Common myeloid progenitor, CD34-positive (primary cell): ENCODE data around the gene SPAG8. TPM values are rescaled to one million over a fixed set of nuclear protein-coding genes. Genes with fewer than 3 reads are reported as not detected.

Experiments
- CTCF ChIA-PET: fragments of 350-600 bp; sonication (Branson Sonifier 250); formaldehyde crosslinking; loops from one replicate; lab custom pipeline; 2021; ENCODE audit warnings: antibody characterized with exemption; lab: Charles Lee
- POLR2A ChIA-PET: fragments of 350-600 bp; sonication (Branson Sonifier 250); formaldehyde crosslinking; loops from one replicate; lab custom pipeline; 2021; ENCODE audit warnings: antibody characterized with exemption; lab: Charles Lee
- DNase-seq, 3 donors: peaks; one replicate each; pipeline versions ENCODE4 v3.0.0 to v3.0.0-alpha.2; 2013
- H3K27ac ChIP-seq, 2 experiments: 1 replicate in 1 of 2; 2 replicates in 1 of 2; pipeline ENCODE4 v1.7.0; 2013; ENCODE audit warnings: inconsistent platforms in 2 of 2, low read length in 2 of 2, mild to moderate bottlenecking in 2 of 2, low read depth in 1 of 2, moderate library complexity in 1 of 2; ENCODE audit not compliant: severe bottlenecking in 2 of 2, insufficient read depth in 1 of 2, poor library complexity in 1 of 2
- H3K27me3 ChIP-seq, 5 experiments: replicated peaks in 2 of 5; 1 replicate in 3 of 5; 2 replicates in 2 of 5; pipeline versions ENCODE4 v1.6.1 to v1.7.0; 2013; ENCODE audit warnings: low read length in 4 of 5, mild to moderate bottlenecking in 2 of 5, moderate library complexity in 2 of 5, inconsistent platforms in 1 of 5; ENCODE audit not compliant: insufficient read depth in 5 of 5, control insufficient read depth in 4 of 5
- H3K36me3 ChIP-seq, 4 experiments: 1 replicate in 2 of 4; 2 replicates in 2 of 4; pipeline versions ENCODE4 v1.6.1 to v1.7.0; 2013; ENCODE audit warnings: low read length in 3 of 4, control low read depth in 1 of 4, mild to moderate bottlenecking in 1 of 4; ENCODE audit not compliant: control insufficient read depth in 4 of 4, insufficient read depth in 4 of 4
- H3K4me1 ChIP-seq, 4 experiments: 1 replicate in 3 of 4; 2 replicates in 1 of 4; pipeline versions ENCODE4 v1.6.1 to v1.7.1; 2013; ENCODE audit warnings: low read length in 3 of 4, mild to moderate bottlenecking in 3 of 4, control low read depth in 1 of 4, inconsistent platforms in 1 of 4, moderate library complexity in 1 of 4; ENCODE audit not compliant: control insufficient read depth in 4 of 4, insufficient read depth in 4 of 4; ENCODE audit errors: control extremely low read depth in 1 of 4
- H3K4me3 ChIP-seq, 7 experiments: 1 replicate in 4 of 7; 2 replicates in 3 of 7; pipeline versions ENCODE4 v1.5.1 to v1.7.0; 2013; ENCODE audit warnings: mild to moderate bottlenecking in 7 of 7, low read length in 6 of 7, moderate library complexity in 6 of 7, inconsistent platforms in 2 of 7, low read depth in 2 of 7, control low read depth in 1 of 7; ENCODE audit not compliant: insufficient read depth in 4 of 7, control insufficient read depth in 1 of 7; ENCODE audit errors: extremely low read depth in 1 of 7
- H3K9me3 ChIP-seq, 5 experiments: 1 replicate in 4 of 5; 2 replicates in 1 of 5; pipeline versions ENCODE4 v1.6.1 to v1.7.1; 2013; ENCODE audit warnings: low read length in 4 of 5, mild to moderate bottlenecking in 2 of 5, inconsistent platforms in 1 of 5, low read depth in 1 of 5, moderate library complexity in 1 of 5; ENCODE audit not compliant: control insufficient read depth in 4 of 5, insufficient read depth in 2 of 5; ENCODE audit errors: control extremely low read depth in 1 of 5
- WGBS: methylation state at CpG from one replicate; pipeline ENCODE4 v1.1.5; 2013; ENCODE audit not compliant: insufficient coverage; 5-methylcytosine and 5-hydroxymethylcytosine counted together
- polyA plus RNA-seq: library from polyadenylated mRNA; unstranded; fragments of 120-200 nt; gene quantifications from one replicate; pipeline ENCODE4 v1.2.1, GENCODE V29; 2013

Gene SPAG8
- polyA plus RNA-seq = 4.3 TPM

- 0% methylated on average over 25 of the region's 28 CpGs for WGBS
- CTCF ChIA-PET = interaction anchor here (0.7 to 5.1 kb wide), 19 partner anchors 8 to 105 kb away, joined by 3 to 56 read pairs (median 5); partner anchors contain the start of genes CREB3, MSMP, NPR2 and TLN1
Measured at GRCh38 chr9:35812025-35812602, at the start of gene SPAG8. Gene SPAG8 (minus strand): TSS chr9:35812262. CDS start chr9:35812147, 115 bp downstream.

GRCh38 chr9:35861161-35861897 lies 49.3 kb upstream of the SPAG8 start:
- CTCF ChIA-PET = interaction anchor here (0.8 to 7.5 kb wide), 8 partner anchors 9 to 71 kb away, joined by 3 to 45 read pairs (median 5); partner anchors contain the start of genes FAM221B and TMEM8B
- POLR2A ChIA-PET = no interaction called here
- 73% methylated on average over 9 of the region's 12 CpGs for WGBS

More at GRCh38 chr9:35812025-35812602, at the start of gene SPAG8:
- peak; percentile 99 to 100 (median 99) for DNase-seq
- H3K4me1 ChIP-seq = peaks cover 17 to 42% (median 33%) of the 10 kb centered on the region in 4 experiments
- H3K4me3 ChIP-seq = peak within 1 kb of the TSS; percentile 11 to 79 (median 62)
- peak within 1 kb of the TSS in 1 of 2 experiments; percentile 65 for H3K27ac ChIP-seq
- no peaks in the 10 kb centered on the region for H3K9me3 ChIP-seq
- H3K27me3 ChIP-seq = no peaks in the 10 kb centered on the region
- peaks cover 4 to 22% (median 17%) of the 10 kb centered on the region in 4 experiments for H3K36me3 ChIP-seq
- POLR2A ChIA-PET = interaction anchor here (1.0 to 1.3 kb wide), 2 partner anchors 80 to 84 kb away, joined by 4 read pairs; partner anchors contain the start of genes CREB3 and TLN1

GRCh38 chr9:35859990-35860339 lies 47.9 kb upstream of the SPAG8 start:
- POLR2A ChIA-PET = no interaction called here
- no peak overlapping the region for H3K27ac ChIP-seq
- no peaks in the 10 kb centered on the region for H3K4me1 ChIP-seq
- 75% methylated on average over 2 of the region's 3 CpGs for WGBS
- CTCF ChIA-PET = interaction anchor here (1.0 to 7.5 kb wide), 5 partner anchors 22 to 122 kb away, joined by 3 to 45 read pairs (median 10); partner anchors contain the start of genes FAM221B, SPAG8 and TMEM8B
- no peaks in the 10 kb centered on the region for H3K36me3 ChIP-seq
- no peak overlapping the region for H3K4me3 ChIP-seq
- peaks cover 0 to 93% (median 35%) of the 10 kb centered on the region in 5 experiments for H3K27me3 ChIP-seq
- no peaks in the 10 kb centered on the region for H3K9me3 ChIP-seq
- DNase-seq = no peak

More at GRCh38 chr9:35861161-35861897, 49.3 kb upstream of the SPAG8 start:
- no peak for DNase-seq
- Histone ChIP-seq H3K9me3 (no peaks in the 10 kb centered on the region), H3K36me3 (no peaks in the 10 kb centered on the region), H3K4me3 (no peak overlapping the region), H3K27ac (no peak overlapping the region), H3K27me3 (peaks cover 0 to 85% (median 35%) of the 10 kb centered on the region in 5 experiments), H3K4me1 (no peaks in the 10 kb centered on the region)

- Histone ChIP-seq H3K9me3 (no peaks in the 10 kb centered on the region), H3K4me3 (no peak overlapping the region), H3K4me1 (no peaks in the 10 kb centered on the region), H3K36me3 (no peaks in the 10 kb centered on the region), H3K27me3 (peaks cover 0 to 94% (median 39%) of the 10 kb centered on the region in 5 experiments), H3K27ac (no peak overlapping the region)
- POLR2A ChIA-PET = no interaction called here
- CTCF ChIA-PET = interaction anchor here (0.8 to 7.5 kb wide), 6 partner anchors 20 to 122 kb away, joined by 3 to 45 read pairs (median 6); partner anchors contain the start of genes FAM221B, SPAG8 and TMEM8B
- DNase-seq = peak; percentile 80 to 89 (median 85)
- WGBS = 71% methylated on average over 16 of the region's 16 CpGs
Measured at GRCh38 chr9:35859310-35859989, 47.4 kb upstream of the SPAG8 start.

GRCh38 chr9:35858458-35858857 lies 46.4 kb upstream of the SPAG8 start:
- no peak for DNase-seq
- Histone ChIP-seq H3K4me3 (no peak overlapping the region), H3K27ac (no peak overlapping the region), H3K36me3 (no peaks in the 10 kb centered on the region), H3K27me3 (peaks cover 0 to 95% (median 39%) of the 10 kb centered on the region in 5 experiments), H3K9me3 (no peaks in the 10 kb centered on the region), H3K4me1 (no peaks in the 10 kb centered on the region)
- ChIA-PET CTCF (interaction anchor here (0.7 to 7.5 kb wide), 10 partner anchors 13 to 69 kb away, joined by 3 to 45 read pairs (median 6); partner anchors contain the start of genes FAM221B and TMEM8B), POLR2A (no interaction called here)
- 100% methylated on average over 3 of the region's 5 CpGs for WGBS

GRCh38 chr9:35856882-35857281 lies 44.8 kb upstream of the SPAG8 start:
- WGBS = 97% methylated on average over 5 of the region's 5 CpGs
- Histone ChIP-seq H3K27ac (no peak overlapping the region), H3K36me3 (no peaks in the 10 kb centered on the region), H3K4me1 (no peaks in the 10 kb centered on the region), H3K27me3 (peaks cover 0 to 95% (median 39%) of the 10 kb centered on the region in 5 experiments), H3K4me3 (no peak overlapping the region), H3K9me3 (no peaks in the 10 kb centered on the region)
- ChIA-PET CTCF (interaction anchor here (1.0 to 7.5 kb wide), 11 partner anchors 11 to 67 kb away, joined by 3 to 45 read pairs (median 4); partner anchors contain the start of genes FAM221B and TMEM8B), POLR2A (no interaction called here)
- DNase-seq = no peak
